ENCODE measurements around the gene MCM6. TPM values are rescaled to one million over a fixed set of nuclear protein-coding genes. Genes with fewer than 3 reads are reported as not detected.
"Not testable (repeated sequence)": the region's sequence is repeated elsewhere in the genome, so short reads cannot be mapped to it uniquely, and the experiment has no call there.

MCM6 gene
- total RNA-seq, 1 experiment from 2014 or later = 84.8 TPM

GRCh38 chr2:135795641-135796040, 80.6 kb downstream of the MCM6 start:
- H3K36me3 ChIP-seq (ENCODE audit: control insufficient read depth in 1 of 2, insufficient read depth in 2 of 2, low read length in 2 of 2); H3K4me2 ChIP-seq (ENCODE audit: low read length); RAD21 ChIA-PET (ENCODE audit: low non-redundant PET in 1 of 2, low total read pairs in 2 of 2, uncharacterized antibody in 2 of 2, unreplicated experiment in 2 of 2); H3K79me2 ChIP-seq (ENCODE audit: insufficient read depth, low read length); DNase-seq (ENCODE audit: low read depth, low spot score); POLR2A ChIA-PET; H2AFZ ChIP-seq (ENCODE audit: low read depth, low read length, poor library complexity, severe bottlenecking); BruUV-seq (replicated peaks); H3K9me2 ChIP-seq (ENCODE audit: insufficient read depth); H3K27me3 ChIP-seq (ENCODE audit: insufficient read depth, low read length); H4K20me1 ChIP-seq (ENCODE audit: insufficient read depth); H3K27ac ChIP-seq (ENCODE audit: low read depth, low read length); ATAC-seq; H3K9ac ChIP-seq (ENCODE audit: low read length); H3K4me3 ChIP-seq (replicated peaks in 1 of 2; ENCODE audit: low read depth in 1 of 2, low read length in 2 of 2): not testable (repeated sequence)
- TF ChIP-seq CTCF (IDR thresholded peaks at IDR 0.05 in 2 of 3, conservative IDR thresholded peaks at IDR 0.05 in 1 of 3; ENCODE audit: borderline replicate concordance in 1 of 3, insufficient read depth in 1 of 3, low read depth in 2 of 3, low read length in 2 of 3) = peak in 2 of 3 experiments; percentile 9 to 11; a peak in 1 of 6 replicates
- Histone ChIP-seq H3K9me3 (ENCODE audit: control insufficient read depth in 1 of 2, insufficient read depth in 1 of 2, low read depth in 1 of 2, low read length in 2 of 2) (peaks cover 0 to 10% of the 10 kb centered on the region in 2 experiments; a peak in 1 of 4 replicates), H3K4me1 (ENCODE audit: control insufficient read depth in 1 of 2, insufficient read depth in 2 of 2, low read length in 2 of 2) (peaks cover 0 to 16% of the 10 kb centered on the region in 2 experiments; a peak in 1 of 4 replicates)
- intact Hi-C loops (cut with micrococcal nuclease) = loop anchor here (5.0 kb wide), 1 partner anchor 793 kb away; no protein-coding TSS in a partner anchor
- CTCF ChIA-PET = interaction anchor here (3.8 kb wide), 1 partner anchor 807 kb away, joined by 30 read pairs; no protein-coding TSS in a partner anchor

GRCh38 chr2:135792401-135793150, 83.7 kb downstream of the MCM6 start:
- Histone ChIP-seq H3K4me2 (ENCODE audit: low read length) (no peak overlapping the region), H3K27ac (ENCODE audit: low read depth, low read length) (no peak overlapping the region), H3K9me2 (ENCODE audit: insufficient read depth) (no peaks in the 10 kb centered on the region), H3K36me3 (ENCODE audit: control insufficient read depth in 1 of 2, insufficient read depth in 2 of 2, low read length in 2 of 2) (no peaks in the 10 kb centered on the region), H3K9ac (ENCODE audit: low read length) (no peak overlapping the region), H3K9me3 (ENCODE audit: control insufficient read depth in 1 of 2, insufficient read depth in 1 of 2, low read depth in 1 of 2, low read length in 2 of 2) (no peaks in the 10 kb centered on the region), H2AFZ (ENCODE audit: low read depth, low read length, poor library complexity, severe bottlenecking) (no peak overlapping the region), H3K4me1 (ENCODE audit: control insufficient read depth in 1 of 2, insufficient read depth in 2 of 2, low read length in 2 of 2) (peaks cover 0 to 14% of the 10 kb centered on the region in 2 experiments; a peak in 1 of 4 replicates), H3K27me3 (ENCODE audit: insufficient read depth, low read length) (no peaks in the 10 kb centered on the region), H3K79me2 (ENCODE audit: insufficient read depth, low read length) (no peaks in the 10 kb centered on the region), H3K4me3 (replicated peaks in 1 of 2; ENCODE audit: low read depth in 1 of 2, low read length in 2 of 2) (no peak overlapping the region), H4K20me1 (ENCODE audit: insufficient read depth) (no peaks in the 10 kb centered on the region)
- intact Hi-C loops (cut with micrococcal nuclease) = no loop called here
- no TSS peak for BruUV-seq (replicated peaks)
- RAD21 ChIA-PET (ENCODE audit: low non-redundant PET in 1 of 2, low total read pairs in 2 of 2, uncharacterized antibody in 2 of 2, unreplicated experiment in 2 of 2) = no interaction called here
- POLR2A ChIA-PET = interaction anchor here (0.9 kb wide), 1 partner anchor 46 kb away, joined by 3 read pairs; no protein-coding TSS in a partner anchor
- CTCF ChIA-PET = interaction anchor here (1.9 kb wide), 1 partner anchor 804 kb away, joined by 5 read pairs; no protein-coding TSS in a partner anchor
- DNase-seq (ENCODE audit: low read depth, low spot score) (no peak), ATAC-seq (0 out of 2 replicates have a peak, but pooled peaks have one; percentile 29)
- TF ChIP-seq TCF7L2 (IDR thresholded peaks at IDR 0.05; ENCODE audit: borderline replicate concordance, extremely low read depth, insufficient read depth, insufficient read length) (no peak), JUND (IDR thresholded peaks at IDR 0.05) (no peak)

Measured in HCT116 (cell line).